ENCODE measurements around the gene YBX2.
"Not testable (repeated sequence)": the region's sequence is repeated elsewhere in the genome, so short reads cannot be mapped to it uniquely, and the experiment has no call there.

The YBX2 gene

GRCh38 chr17:7294614-7295153 lies at the start of gene YBX2:
Gene YBX2 (minus strand): TSS chr17:7294639. CDS start chr17:7294500, 139 bp downstream.
- in situ Hi-C loops (cut with MboI; ENCODE audit: low pct_unique_long_range_greater_than_20kb, low sequenced_read_pairs, unreplicated experiment), result loop anchor here (10.0 kb wide), 1 partner anchor 240 kb away; no protein-coding TSS in a partner anchor
- no peak for TF ChIP-seq CTCF (IDR thresholded peaks at IDR 0.05; ENCODE audit: extremely low read depth, insufficient read depth, missing control alignments)
- peak; percentile 95 for DNase-seq (ENCODE audit: low spot score)

GRCh38 chr17:7343250-7343649 lies 48.8 kb upstream of the YBX2 start:
- in situ Hi-C loops (cut with MboI; ENCODE audit: low pct_unique_long_range_greater_than_20kb, low sequenced_read_pairs, unreplicated experiment), result no loop called here

GRCh38 chr17:7341842-7342241 lies 47.4 kb upstream of the YBX2 start:
- in situ Hi-C loops (cut with MboI; ENCODE audit: low pct_unique_long_range_greater_than_20kb, low sequenced_read_pairs, unreplicated experiment), result no loop called here
- DNase-seq (ENCODE audit: low spot score), result no peak
- TF ChIP-seq CTCF (IDR thresholded peaks at IDR 0.05; ENCODE audit: extremely low read depth, insufficient read depth, missing control alignments), result no peak

More at GRCh38 chr17:7343250-7343649, 48.8 kb upstream of the YBX2 start:
- TF ChIP-seq CTCF (IDR thresholded peaks at IDR 0.05; ENCODE audit: extremely low read depth, insufficient read depth, missing control alignments), result no peak
- DNase-seq (ENCODE audit: low spot score), result no peak

GRCh38 chr17:7340179-7340578 lies 45.7 kb upstream of the YBX2 start:
- DNase-seq (ENCODE audit: low spot score), result no peak
- in situ Hi-C loops (cut with MboI; ENCODE audit: low pct_unique_long_range_greater_than_20kb, low sequenced_read_pairs, unreplicated experiment), result no loop called here

GRCh38 chr17:7337600-7337999 lies 43.2 kb upstream of the YBX2 start:
- DNase-seq (ENCODE audit: low spot score); in situ Hi-C loops (cut with MboI; ENCODE audit: low pct_unique_long_range_greater_than_20kb, low sequenced_read_pairs, unreplicated experiment): not testable (repeated sequence)

More at GRCh38 chr17:7340179-7340578, 45.7 kb upstream of the YBX2 start:
- TF ChIP-seq CTCF (IDR thresholded peaks at IDR 0.05; ENCODE audit: extremely low read depth, insufficient read depth, missing control alignments), result no peak

GRCh38 chr17:7336240-7337175 lies 42.1 kb upstream of the YBX2 start, which contains the start of gene ACAP1:
Gene ACAP1 (plus strand): TSS chr17:7336529. CDS start chr17:7336735, 206 bp downstream.
- peak; percentile 11 for TF ChIP-seq CTCF (IDR thresholded peaks at IDR 0.05; ENCODE audit: extremely low read depth, insufficient read depth, missing control alignments)
- peak; percentile 80 for DNase-seq (ENCODE audit: low spot score)

GRCh38 chr17:7335765-7336164 lies 41.3 kb upstream of the YBX2 start:
- DNase-seq (ENCODE audit: low spot score); in situ Hi-C loops (cut with MboI; ENCODE audit: low pct_unique_long_range_greater_than_20kb, low sequenced_read_pairs, unreplicated experiment): not testable (repeated sequence)

More at GRCh38 chr17:7336240-7337175, 42.1 kb upstream of the YBX2 start, which contains the start of gene ACAP1:
- in situ Hi-C loops (cut with MboI; ENCODE audit: low pct_unique_long_range_greater_than_20kb, low sequenced_read_pairs, unreplicated experiment), result no loop called here
